ENCODE results near the gene S100A10.

Gene S100A10

DNA sequence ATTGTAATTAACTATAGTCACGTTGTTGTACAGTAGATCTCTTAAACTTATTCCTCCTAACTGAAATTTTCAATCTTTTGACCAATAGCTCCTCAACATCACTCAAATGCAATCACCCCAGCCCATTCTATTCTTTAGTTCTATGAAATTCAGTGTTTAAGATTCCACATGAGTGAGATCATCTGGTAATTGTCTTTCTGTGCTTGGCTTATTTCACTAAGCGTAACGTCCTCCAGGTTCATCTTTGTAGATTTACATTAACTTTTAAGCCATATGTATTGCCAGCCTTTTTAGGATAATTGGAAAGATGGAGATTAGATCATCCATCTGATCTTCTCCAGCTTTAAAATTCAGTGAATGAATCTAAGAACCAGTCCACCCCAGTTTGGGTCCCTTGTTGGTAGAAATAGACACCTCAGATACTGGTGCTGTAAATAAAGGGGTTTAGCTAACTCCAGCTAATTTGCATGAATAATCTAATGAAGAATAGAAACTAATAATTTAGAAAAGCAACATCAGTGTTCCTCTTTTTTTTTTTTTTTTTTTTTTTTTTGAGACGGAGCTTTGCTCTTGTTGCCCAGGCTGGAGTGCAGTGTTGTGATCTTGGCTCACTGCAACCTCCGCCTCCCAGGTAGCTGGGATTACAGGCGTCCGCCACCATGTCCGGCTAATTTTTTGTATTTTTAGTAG is 7.0 kb downstream of the S100A10 start:
- ATAC-seq = no peak
- TF ChIP-seq ZNF70 (CRISPR knock-in tag; IDR thresholded peaks at IDR 0.05) (no peak), ZNF565 (CRISPR knock-in tag; conservative IDR thresholded peaks at IDR 0.05; ENCODE audit: low read depth) (no peak), CSDC2 (CRISPR knock-in tag; IDR thresholded peaks at IDR 0.05) (no peak), RARB (CRISPR knock-in tag; IDR thresholded peaks at IDR 0.05) (no peak), ISL1 (CRISPR knock-in tag; IDR thresholded peaks at IDR 0.05) (no peak), GLIS3 (CRISPR knock-in tag; IDR thresholded peaks at IDR 0.05) (no peak), OSR1 (CRISPR knock-in tag; IDR thresholded peaks at IDR 0.05) (no peak), ZFP30 (CRISPR knock-in tag; IDR thresholded peaks at IDR 0.05) (no peak), ZFP3 (CRISPR knock-in tag; IDR thresholded peaks at IDR 0.05) (no peak)
- TF ChIP-seq, protein P1, sequence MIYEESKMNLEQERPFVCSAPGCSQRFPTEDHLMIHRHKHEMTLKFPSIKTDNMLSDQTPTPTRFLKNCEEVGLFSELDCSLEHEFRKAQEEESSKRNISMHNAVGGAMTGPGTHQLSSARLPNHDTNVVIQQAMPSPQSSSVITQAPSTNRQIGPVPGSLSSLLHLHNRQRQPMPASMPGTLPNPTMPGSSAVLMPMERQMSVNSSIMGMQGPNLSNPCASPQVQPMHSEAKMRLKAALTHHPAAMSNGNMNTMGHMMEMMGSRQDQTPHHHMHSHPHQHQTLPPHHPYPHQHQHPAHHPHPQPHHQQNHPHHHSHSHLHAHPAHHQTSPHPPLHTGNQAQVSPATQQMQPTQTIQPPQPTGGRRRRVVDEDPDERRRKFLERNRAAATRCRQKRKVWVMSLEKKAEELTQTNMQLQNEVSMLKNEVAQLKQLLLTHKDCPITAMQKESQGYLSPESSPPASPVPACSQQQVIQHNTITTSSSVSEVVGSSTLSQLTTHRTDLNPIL (CRISPR knock-in tag; IDR thresholded peaks at IDR 0.05; ENCODE audit: low read depth) = no peak
- TF ChIP-seq, protein P2, sequence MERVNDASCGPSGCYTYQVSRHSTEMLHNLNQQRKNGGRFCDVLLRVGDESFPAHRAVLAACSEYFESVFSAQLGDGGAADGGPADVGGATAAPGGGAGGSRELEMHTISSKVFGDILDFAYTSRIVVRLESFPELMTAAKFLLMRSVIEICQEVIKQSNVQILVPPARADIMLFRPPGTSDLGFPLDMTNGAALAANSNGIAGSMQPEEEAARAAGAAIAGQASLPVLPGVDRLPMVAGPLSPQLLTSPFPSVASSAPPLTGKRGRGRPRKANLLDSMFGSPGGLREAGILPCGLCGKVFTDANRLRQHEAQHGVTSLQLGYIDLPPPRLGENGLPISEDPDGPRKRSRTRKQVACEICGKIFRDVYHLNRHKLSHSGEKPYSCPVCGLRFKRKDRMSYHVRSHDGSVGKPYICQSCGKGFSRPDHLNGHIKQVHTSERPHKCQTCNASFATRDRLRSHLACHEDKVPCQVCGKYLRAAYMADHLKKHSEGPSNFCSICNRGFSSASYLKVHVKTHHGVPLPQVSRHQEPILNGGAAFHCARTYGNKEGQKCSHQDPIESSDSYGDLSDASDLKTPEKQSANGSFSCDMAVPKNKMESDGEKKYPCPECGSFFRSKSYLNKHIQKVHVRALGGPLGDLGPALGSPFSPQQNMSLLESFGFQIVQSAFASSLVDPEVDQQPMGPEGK (CRISPR knock-in tag; IDR thresholded peaks at IDR 0.05; ENCODE audit: borderline replicate concordance) = no peak
- TF ChIP-seq, protein P3, sequence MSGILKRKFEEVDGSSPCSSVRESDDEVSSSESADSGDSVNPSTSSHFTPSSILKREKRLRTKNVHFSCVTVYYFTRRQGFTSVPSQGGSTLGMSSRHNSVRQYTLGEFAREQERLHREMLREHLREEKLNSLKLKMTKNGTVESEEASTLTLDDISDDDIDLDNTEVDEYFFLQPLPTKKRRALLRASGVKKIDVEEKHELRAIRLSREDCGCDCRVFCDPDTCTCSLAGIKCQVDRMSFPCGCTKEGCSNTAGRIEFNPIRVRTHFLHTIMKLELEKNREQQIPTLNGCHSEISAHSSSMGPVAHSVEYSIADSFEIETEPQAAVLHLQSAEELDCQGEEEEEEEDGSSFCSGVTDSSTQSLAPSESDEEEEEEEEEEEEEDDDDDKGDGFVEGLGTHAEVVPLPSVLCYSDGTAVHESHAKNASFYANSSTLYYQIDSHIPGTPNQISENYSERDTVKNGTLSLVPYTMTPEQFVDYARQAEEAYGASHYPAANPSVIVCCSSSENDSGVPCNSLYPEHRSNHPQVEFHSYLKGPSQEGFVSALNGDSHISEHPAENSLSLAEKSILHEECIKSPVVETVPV (CRISPR knock-in tag; IDR thresholded peaks at IDR 0.05) = no peak
- TF ChIP-seq, protein P4, sequence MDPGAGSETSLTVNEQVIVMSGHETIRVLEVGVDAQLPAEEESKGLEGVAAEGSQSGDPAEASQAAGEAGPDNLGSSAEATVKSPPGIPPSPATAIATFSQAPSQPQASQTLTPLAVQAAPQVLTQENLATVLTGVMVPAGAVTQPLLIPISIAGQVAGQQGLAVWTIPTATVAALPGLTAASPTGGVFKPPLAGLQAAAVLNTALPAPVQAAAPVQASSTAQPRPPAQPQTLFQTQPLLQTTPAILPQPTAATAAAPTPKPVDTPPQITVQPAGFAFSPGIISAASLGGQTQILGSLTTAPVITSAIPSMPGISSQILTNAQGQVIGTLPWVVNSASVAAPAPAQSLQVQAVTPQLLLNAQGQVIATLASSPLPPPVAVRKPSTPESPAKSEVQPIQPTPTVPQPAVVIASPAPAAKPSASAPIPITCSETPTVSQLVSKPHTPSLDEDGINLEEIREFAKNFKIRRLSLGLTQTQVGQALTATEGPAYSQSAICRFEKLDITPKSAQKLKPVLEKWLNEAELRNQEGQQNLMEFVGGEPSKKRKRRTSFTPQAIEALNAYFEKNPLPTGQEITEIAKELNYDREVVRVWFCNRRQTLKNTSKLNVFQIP (CRISPR knock-in tag; IDR thresholded peaks at IDR 0.05; ENCODE audit: borderline replicate concordance, low read depth) = no peak

DNA sequence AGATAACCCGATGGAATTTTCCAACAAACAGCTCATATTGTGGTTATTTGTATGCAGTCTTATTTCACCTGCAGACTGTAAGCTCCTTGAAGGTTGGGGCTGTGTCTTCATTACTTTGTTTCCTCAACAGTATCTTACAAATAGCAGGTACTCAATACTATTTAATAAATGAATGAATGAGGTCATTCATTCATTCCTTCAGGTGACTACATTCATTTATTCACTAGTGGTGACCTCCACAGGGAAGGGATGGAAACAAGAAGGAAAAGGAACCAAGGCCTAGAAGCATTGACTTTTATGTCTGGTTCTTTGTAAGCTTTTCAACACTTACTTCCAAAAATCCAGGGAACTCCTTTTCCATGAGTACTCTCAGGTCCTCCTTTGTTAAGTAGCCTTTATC is 7.9 kb downstream of the S100A10 start:
- ATAC-seq = no peak
- TF ChIP-seq ZFP3 (CRISPR knock-in tag; IDR thresholded peaks at IDR 0.05) = no peak

GRCh38 chr1:151985270-151985669 is 8.4 kb downstream of the S100A10 start:
- TF ChIP-seq, protein P2 (CRISPR knock-in tag; IDR thresholded peaks at IDR 0.05; ENCODE audit: borderline replicate concordance) = no peak
- TF ChIP-seq, protein P3 (CRISPR knock-in tag; IDR thresholded peaks at IDR 0.05) = no peak
- no peak for ATAC-seq

GRCh38 chr1:151984313-151984956 is 9.2 kb downstream of the S100A10 start:
- TF ChIP-seq PPARA (CRISPR knock-in tag; IDR thresholded peaks at IDR 0.05; ENCODE audit: borderline replicate concordance) (no peak), ZFP3 (CRISPR knock-in tag; IDR thresholded peaks at IDR 0.05) (0 out of 2 replicates have a peak, but pooled peaks have one; percentile 46), RARB (CRISPR knock-in tag; IDR thresholded peaks at IDR 0.05) (no peak), ZNF70 (CRISPR knock-in tag; IDR thresholded peaks at IDR 0.05) (no peak)
- TF ChIP-seq, protein P1 (CRISPR knock-in tag; IDR thresholded peaks at IDR 0.05; ENCODE audit: low read depth) = no peak
- no peak; the same call in 2 of the 3 replicates for ATAC-seq
